ENCODE results near the gene IFIT2.
"Not testable (repeated sequence)": the region's sequence is repeated elsewhere in the genome, so short reads cannot be mapped to it uniquely, and the experiment has no call there.

Gene IFIT2

GRCh38 chr10:89342206-89342958 is 40.5 kb downstream of the IFIT2 start:
- DNase-seq (ENCODE audit: low read depth) = no peak

GRCh38 chr10:89343089-89343767 is 41.4 kb downstream of the IFIT2 start:
- no peak for DNase-seq (ENCODE audit: low read depth)

DNA sequence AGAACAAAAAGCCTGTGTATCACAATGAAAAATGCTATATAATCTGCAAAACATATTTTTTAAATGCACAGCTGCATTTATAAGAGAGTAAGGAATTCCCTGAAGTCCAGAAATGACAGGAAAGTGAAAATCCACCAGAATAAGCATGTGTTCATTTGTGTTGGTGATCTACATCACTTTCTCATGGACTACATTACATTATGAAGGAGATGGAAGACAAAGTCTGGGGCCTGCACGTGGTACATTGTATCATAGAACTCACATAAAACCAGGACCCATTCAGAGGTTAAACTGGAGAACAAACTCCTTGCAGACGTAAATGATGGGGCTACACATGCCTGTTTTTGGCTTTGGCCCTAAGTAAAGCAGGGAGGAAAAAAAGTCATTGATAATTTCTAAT is 42.3 kb downstream of the IFIT2 start:
- no peak for DNase-seq (ENCODE audit: low read depth)

DNA sequence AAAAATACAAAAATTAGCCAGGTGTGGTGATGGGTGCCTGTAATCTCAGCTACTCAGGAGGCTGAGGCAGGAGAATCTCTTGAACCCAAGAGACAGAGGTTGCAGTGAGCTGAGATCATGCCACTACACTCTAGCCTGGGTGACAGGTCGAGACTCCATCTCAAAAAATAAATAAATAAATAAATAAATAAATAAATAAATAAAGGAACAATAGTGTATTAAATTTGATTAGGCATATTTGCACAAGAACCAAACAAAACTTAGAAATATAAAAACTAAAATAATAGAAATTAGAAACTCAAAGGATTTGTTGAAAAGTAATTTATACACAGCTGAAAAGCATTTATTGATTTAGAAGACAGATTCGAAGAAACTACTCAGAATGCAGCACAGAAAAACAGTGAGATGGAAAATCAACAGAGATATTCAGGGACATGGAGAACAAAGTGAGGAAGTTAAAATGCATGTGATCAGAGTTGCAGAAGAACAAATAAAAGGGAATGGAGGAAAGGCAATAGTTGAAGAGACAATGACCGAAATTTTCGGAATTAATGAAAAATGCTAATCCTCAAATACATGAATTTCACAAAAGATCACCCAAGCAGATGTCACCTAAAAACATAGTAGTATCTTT is 43.6 kb downstream of the IFIT2 start:
- DNase-seq (ENCODE audit: low read depth) = no peak

GRCh38 chr10:89346405-89347254 is 44.8 kb downstream of the IFIT2 start:
- no peak for DNase-seq (ENCODE audit: low read depth)

DNA sequence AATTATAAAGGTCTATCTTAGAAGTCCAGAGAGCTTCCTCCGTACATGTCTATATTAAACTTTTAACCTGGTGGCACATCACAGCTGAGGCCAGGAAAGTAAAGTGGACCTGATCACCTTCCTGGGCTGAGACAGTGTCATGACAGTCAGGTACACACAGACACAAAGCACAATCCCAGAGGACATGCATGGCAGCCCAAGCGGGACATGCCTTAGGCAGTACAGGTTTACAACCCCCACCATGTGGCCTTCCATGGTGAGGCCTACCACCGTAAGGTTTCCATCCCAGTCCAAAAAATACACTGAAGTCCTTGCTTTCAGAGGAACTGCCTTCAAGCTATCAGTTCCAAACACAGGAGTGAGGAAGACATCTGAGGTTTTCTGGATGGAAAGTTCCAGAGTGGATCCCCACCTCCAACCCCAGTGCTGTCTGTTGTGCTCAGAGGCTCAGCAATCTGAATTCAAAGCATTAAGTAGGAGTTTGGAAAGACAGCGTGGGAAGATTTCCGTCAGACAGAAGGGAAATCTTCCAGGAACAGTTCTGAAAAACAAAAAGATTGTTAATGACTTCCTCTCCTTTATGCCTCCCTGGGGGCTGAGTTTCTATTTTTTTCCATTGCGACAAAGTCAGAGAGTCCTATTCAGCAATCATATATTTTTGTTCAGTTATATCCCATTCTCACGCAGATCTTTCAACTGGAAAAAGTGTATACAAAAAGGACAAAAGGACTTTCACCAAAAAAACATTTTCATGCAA is 46.0 kb downstream of the IFIT2 start:
- no peak for DNase-seq (ENCODE audit: low read depth)

DNA sequence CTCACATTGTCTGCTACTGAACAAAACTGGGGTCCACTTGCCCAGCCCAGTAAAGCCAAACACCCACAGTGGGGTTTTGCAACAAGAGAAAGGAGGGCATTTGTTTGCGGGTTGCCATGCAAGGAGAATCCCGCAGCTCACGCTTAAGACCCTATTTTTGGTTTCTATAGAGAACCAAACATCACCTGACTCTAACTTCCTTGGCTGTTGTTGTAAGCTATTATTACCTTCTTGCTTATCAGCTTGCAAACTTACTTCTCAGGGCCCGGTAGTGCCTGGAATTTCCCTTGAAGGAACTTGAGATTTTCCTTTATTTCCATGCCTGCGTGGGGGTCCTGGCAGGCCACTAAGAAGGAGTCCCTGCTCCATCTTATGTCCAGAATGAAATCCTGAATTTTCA is 46.6 kb downstream of the IFIT2 start:
- no peak for DNase-seq (ENCODE audit: low read depth)

DNA sequence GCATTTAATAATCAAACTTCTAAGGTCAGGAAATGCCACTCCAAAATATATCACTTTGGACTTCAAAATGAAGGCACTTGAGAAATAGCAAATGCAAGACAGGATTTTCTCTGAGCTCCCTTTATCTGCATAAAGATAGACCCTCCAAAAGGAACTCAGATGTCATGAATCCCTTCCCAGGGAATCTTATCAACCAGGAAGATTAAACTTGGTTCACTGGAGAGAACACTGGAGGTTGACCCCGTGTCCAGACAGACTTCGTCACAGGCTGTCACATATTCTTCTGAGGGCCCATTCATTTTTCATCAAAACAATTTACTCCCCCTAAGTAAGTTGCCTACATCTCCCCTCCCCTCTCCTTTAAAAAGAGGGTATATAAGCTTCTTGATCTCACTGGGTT is 47.1 kb downstream of the IFIT2 start:
- no peak for DNase-seq (ENCODE audit: low read depth)

- not testable (repeated sequence) for DNase-seq (ENCODE audit: low read depth)
Measured at GRCh38 chr10:89350631-89351315, 48.9 kb downstream of the IFIT2 start.

GRCh38 chr10:89351412-89351779 is 49.5 kb downstream of the IFIT2 start:
- no peak for DNase-seq (ENCODE audit: low read depth)

GRCh38 chr10:89351780-89352597 is 50.1 kb downstream of the IFIT2 start:
- DNase-seq (ENCODE audit: low read depth) = no peak

- no peak for DNase-seq (ENCODE audit: low read depth)
Measured at GRCh38 chr10:89352802-89353201, 51.0 kb downstream of the IFIT2 start.

DNA sequence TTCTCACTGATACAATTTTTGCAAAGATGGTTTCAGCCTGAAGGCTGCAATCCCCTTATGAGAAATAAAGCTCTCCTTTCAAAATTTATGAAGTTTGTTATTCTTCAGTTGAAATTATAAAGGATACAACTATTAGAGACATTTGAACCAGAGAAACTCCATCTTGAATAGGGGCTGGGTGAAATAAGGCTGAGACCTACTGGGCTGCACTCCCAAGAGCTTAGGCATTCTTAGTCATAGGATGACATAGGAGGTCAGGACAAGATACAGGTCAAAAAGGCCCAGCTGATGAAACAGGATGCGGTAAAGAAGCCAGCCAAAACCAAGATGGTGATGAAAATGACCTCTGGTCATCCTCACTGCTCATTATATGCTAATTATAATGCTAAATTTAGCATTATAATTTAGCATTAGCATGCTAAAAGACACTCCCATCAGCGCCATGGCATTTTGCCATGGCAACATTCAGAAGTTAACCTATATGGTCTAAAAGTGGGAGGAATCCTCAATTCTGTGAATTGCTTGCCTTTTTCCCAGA is 53.6 kb downstream of the IFIT2 start:
- no peak for DNase-seq (ENCODE audit: low read depth)

GRCh38 chr10:89357096-89357495 is 55.2 kb downstream of the IFIT2 start:
- DNase-seq (ENCODE audit: low read depth) = no peak

DNA sequence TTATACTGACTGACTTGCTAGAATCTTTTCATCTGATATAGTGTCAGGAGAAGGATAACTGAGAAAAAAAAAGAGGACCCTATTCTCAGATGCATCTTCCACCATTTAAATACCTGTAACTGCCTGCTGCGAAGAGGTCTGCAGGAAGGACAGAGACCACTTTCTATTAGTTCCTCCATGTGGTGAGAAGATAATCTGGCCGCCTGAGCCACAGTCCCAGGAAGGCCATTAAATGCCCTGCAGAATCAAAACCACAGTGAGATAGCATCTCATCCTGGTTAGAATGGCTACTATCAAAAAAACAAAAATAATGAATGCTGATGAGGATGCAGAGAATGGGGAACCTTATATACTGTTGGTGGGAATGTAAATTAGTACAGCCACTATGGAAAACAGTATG is 56.1 kb downstream of the IFIT2 start:
- no peak for DNase-seq (ENCODE audit: low read depth)

Data from stimulated activated CD4-positive, alpha-beta T cell treated with anti-CD3 and anti-CD28 coated beads, Interleukin-2, amount 100 ng/mL, for 4 hours (primary cell).